NCI-H128 (cell line): Measurements from ENCODE around the gene PRPF39.
"Not testable (repeated sequence)": the region's sequence is repeated elsewhere in the genome, so short reads cannot be mapped to it uniquely, and the experiment has no call there.

Source experiments
- DNase-seq: peaks from one replicate; lab custom pipeline; 2025; ENCODE audit not compliant: unreplicated experiment; lab: John Stamatoyannopoulos, UW

The PRPF39 gene

GRCh38 chr14:45083976-45084722 lies at the start of gene PRPF39:
TSS of gene PRPF39 (plus strand) at chr14:45084116. CDS start at chr14:45095240, 11,124 bp downstream.
- DNase-seq = peak; percentile 89

GRCh38 chr14:45034730-45035129 lies 49.2 kb upstream of the PRPF39 start:
- no peak for DNase-seq

GRCh38 chr14:45038256-45038655 lies 45.7 kb upstream of the PRPF39 start:
- DNase-seq = no peak

GRCh38 chr14:45038865-45039264 lies 45.1 kb upstream of the PRPF39 start:
- DNase-seq = no peak

- DNase-seq = no peak
These were observed 44.5 kb upstream of the PRPF39 start for GRCh38 chr14:45039390-45039789.

- DNase-seq = no peak
These were observed 42.3 kb upstream of the PRPF39 start for GRCh38 chr14:45041641-45042040.

- DNase-seq = no peak
These were observed 39.3 kb upstream of the PRPF39 start for GRCh38 chr14:45044638-45045037.

- DNase-seq = no peak
These were observed 35.5 kb upstream of the PRPF39 start for GRCh38 chr14:45048385-45048784.

- DNase-seq = no peak
These were observed 32.7 kb upstream of the PRPF39 start for GRCh38 chr14:45051180-45051579.

GRCh38 chr14:45051896-45052295 lies 32.0 kb upstream of the PRPF39 start:
- DNase-seq = no peak

GRCh38 chr14:45057349-45057748 lies 26.6 kb upstream of the PRPF39 start:
- DNase-seq = no peak

GRCh38 chr14:45057881-45058364 lies 26.0 kb upstream of the PRPF39 start:
- no peak for DNase-seq

GRCh38 chr14:45060551-45060950 lies 23.4 kb upstream of the PRPF39 start:
- no peak for DNase-seq

GRCh38 chr14:45065540-45065939 lies 18.4 kb upstream of the PRPF39 start:
- no peak for DNase-seq

GRCh38 chr14:45065956-45066355 lies 18.0 kb upstream of the PRPF39 start:
- DNase-seq = no peak

GRCh38 chr14:45066667-45067066 lies 17.2 kb upstream of the PRPF39 start:
- DNase-seq = no peak

- no peak for DNase-seq
These were observed 15.5 kb upstream of the PRPF39 start for GRCh38 chr14:45068396-45068795.

GRCh38 chr14:45070215-45070614 lies 13.7 kb upstream of the PRPF39 start:
- DNase-seq = no peak

- DNase-seq = no peak
These were observed 11.8 kb upstream of the PRPF39 start for GRCh38 chr14:45072126-45072525.

GRCh38 chr14:45073231-45073879 lies 10.6 kb upstream of the PRPF39 start:
- DNase-seq = no peak

GRCh38 chr14:45078323-45078722 lies 5.6 kb upstream of the PRPF39 start:
- DNase-seq = no peak

GRCh38 chr14:45080416-45080968 lies 3.4 kb upstream of the PRPF39 start:
- not testable (repeated sequence) for DNase-seq
